ENCODE measurements around the gene ACVR2B.

DNA sequence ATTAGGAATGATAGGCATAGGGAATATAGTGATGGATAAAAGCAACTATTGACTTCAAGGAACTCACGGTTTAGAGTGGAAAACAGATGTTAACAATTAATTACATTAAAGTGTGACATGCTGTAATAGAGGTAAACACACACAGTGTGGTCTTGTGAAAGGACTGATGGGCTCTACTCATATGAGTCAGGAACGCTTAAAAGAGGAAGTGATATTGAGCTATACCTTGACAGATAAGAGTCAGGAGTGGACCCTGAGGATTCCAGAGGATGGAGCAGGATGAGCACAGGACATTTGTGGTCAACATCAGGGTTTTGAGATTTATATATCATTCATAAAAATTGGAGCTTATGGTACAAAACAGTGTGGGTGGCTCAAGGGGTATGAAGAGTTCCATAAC is 53.4 kb downstream of the ACVR2B start:
- TF ChIP-seq, protein P1, sequence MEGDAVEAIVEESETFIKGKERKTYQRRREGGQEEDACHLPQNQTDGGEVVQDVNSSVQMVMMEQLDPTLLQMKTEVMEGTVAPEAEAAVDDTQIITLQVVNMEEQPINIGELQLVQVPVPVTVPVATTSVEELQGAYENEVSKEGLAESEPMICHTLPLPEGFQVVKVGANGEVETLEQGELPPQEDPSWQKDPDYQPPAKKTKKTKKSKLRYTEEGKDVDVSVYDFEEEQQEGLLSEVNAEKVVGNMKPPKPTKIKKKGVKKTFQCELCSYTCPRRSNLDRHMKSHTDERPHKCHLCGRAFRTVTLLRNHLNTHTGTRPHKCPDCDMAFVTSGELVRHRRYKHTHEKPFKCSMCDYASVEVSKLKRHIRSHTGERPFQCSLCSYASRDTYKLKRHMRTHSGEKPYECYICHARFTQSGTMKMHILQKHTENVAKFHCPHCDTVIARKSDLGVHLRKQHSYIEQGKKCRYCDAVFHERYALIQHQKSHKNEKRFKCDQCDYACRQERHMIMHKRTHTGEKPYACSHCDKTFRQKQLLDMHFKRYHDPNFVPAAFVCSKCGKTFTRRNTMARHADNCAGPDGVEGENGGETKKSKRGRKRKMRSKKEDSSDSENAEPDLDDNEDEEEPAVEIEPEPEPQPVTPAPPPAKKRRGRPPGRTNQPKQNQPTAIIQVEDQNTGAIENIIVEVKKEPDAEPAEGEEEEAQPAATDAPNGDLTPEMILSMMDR (IDR thresholded peaks at IDR 0.05), result no peak
- TF ChIP-seq POLR2A (IDR thresholded peaks at IDR 0.05), result no peak
